GM19463 (cell line): ENCODE data around the gene CDC42BPB.

Source experiments
- ATAC-seq: cut with Tn5 transposase; IDR thresholded peaks from one replicate; pipeline ENCODE4 v1.9.1; 2021; ENCODE audit warnings: mild to moderate bottlenecking, moderate library complexity; ENCODE audit not compliant: unreplicated experiment

CDC42BPB gene

DNA sequence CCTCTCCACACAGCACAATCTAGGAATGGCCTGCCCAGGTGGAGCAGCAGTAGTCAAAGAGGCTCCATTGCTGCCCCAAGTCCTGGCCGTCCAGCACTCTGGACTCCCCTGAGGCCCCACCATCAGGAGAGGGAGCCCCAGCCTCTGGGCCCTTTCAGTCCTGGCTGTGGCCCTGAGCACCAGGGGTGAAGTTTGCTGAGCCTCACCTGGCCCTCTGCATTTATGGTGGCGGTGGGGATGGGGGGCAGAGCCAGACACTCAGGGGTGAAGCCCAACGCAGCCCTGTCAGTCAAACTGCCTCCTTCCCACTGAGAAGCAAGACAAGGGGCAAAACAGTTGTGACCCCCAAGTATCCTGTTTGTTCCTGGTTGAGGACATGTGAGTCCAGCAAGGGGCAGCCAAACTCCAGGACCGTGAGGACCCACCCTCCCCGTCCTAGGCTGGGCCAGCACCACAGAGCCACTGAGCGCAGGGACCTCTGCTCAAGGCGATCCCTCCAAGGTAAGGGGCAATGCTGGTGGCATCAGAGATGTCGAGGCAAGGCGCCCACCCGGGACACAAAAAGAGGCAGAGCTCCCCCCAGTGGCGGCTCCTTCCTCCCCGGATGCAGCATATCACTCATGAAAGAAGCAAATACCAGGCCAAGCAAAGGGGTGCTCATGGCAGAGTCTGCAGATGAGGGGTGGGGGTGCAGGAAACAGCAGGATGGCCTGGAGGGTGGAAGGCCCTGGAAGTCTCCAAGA, 139.7 kb downstream of the CDC42BPB start:
- no peak for ATAC-seq

DNA sequence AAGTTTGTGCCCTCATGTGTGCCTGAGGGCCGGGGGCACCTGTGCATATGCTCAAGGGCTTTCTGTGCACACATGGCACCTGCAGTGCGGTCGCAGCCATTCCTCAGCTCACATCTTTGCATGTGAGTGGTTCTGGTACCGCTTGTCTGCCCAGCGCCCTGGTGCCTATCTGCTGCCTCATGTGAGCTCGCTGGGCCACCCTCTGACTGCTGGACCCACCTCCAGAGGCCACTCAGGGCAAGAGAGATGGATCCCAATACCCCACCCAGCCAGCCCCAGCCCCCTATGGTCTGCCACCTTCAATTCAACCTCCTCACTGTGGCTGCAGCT, 140.3 kb downstream of the CDC42BPB start:
- no peak for ATAC-seq

DNA sequence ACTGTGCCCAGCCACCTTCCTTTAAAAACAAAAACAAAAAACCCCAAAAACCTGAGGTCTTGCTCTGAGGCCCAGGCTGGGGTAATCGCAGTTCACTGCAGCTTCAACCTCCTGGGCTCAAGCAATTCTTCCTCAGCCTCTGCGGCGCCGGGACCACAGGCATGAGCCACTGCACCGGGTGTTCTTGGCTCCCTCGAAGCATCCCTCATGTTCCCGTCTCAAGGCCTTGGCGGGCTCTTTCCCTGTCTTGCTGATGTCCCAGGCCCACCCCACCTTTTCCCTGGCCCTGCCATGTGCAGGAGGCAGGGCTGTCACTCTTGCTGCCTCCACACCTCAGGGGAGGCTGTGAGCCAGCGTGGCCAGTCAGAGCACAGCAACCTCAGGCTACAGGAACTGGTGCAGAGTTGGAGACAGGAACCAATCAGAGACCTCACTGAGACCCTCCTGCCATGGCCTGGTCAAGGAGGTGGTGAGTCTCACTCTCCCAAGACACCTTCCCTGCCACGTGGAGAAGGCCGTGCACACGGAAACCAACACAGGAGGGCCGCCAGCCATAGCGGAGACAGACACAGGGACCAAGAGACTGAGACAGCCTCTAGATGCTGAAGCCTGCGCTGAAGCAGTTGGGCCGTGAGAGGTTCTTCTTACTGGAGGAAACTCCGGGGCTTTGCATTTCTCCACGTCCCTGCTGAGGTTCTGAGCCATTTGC, 140.8 kb downstream of the CDC42BPB start:
- no peak for ATAC-seq

DNA sequence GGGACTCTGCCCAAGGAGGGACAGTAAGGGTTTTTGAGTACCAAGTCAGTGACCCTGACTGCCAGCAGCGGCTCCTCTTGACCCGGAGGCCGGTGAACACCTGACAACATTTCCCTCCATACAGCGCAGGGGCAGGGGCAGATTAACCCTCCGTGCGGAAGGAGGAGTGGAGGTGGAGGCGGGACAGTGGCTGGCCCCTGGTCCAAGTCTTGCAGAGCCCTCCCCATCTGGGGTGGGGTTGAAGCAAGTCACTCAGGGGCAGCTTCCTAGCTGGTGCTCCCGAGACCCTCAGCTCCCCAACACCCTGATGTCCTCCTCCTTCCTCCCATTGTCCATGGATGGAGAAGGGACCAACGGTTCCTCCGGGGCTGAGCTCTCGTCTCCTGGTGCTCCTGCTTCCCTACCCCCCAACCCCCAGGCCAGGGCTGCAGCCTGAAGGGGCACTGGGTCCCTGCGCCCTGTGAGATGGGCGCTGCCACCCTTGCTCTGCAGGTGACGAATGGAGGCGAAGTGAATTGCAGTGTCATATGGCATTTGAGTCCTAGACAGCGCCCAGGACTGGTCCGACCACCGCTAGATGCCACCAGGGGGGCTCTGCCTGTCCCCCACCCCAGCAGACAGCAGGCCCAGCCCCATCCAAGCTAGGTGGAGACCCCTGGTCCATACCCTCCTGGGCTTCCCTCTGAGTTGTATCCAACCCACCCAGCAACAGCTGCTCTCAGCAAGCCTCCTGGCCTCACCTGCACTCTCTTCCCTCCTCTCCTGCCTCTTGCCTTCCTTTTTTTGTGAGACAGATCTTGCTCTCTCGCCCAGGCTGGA, 141.8 kb downstream of the CDC42BPB start:
- no peak for ATAC-seq

DNA sequence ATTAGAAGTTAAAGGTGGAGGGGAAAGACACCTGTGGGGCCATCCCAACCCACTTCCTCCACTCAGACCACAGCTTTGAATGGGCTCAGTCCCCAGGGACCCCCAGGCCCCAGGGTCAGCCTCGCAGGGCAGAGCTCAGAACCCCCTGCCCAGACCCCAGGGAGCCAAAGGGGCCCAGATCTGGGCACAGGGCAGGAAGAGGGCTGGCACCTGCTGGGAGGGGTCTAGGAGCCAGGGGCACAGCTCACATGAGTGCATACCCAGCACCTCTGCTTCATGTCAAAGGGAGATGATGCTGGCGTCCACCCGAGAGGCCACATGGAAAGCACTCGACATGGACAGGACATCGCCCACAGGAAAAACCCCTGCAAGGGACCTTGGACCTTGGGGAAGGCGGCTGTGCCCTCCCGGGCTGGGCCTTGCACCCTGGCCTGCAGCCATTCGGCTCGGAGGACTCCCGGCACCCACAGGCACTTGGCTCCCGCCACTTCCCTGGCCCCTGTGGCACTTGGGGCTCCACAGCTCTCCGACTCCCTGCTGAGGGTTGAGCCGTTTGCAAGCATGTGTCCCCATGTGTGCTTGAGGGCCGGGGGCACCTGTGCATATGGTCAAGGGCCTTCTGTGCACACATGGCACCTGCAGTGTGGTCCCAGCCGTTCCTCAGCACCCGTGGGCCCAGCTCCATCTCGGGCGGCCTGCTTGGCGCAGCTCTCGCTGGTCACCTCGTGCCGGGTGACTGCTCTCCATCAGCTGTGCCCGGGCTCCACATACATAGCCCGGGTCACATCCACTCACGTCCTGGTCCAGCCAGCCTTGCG, 142.7 kb downstream of the CDC42BPB start:
- ATAC-seq: no peak

DNA sequence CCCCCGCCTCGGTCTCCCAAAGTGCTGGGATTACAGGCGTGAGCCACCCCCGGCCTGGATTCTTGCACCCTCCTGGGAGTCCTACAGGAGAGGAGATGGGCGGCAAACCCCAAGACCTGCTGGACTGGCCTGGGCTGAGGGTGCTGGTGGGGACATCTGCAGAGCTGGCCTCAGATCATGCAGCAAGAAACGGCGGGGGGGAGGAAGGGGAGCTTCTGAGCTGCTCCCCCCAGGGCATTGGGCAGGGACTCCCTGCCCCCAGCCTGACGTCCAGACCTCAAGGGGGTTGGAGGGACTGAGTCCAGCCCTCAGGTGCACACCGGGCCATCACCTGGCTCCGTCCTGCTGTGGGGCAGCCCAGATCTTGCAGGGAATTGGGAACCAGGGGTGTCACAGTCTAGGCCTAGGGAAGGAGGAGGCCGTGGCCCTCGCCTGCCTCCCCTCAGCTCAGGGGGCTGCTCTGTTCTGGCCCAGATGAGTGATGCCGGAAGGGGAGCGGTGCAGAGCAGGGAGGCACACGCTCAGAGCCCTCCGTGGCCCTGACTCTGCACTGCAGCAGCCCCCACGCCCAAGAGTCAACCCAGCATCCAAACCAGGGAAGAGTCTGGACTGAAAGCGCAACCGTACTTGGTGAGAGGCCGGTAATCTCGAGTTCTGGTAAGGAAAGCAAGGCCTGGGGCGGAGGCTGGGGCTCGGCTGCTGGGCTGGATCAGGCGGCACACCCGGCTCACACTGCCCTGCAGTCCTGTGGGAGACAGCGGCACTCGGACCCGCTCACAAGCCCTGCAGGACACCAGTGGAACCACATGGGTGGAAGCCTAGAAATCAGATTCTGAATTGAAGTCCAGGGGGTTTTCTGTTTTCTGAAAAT, 143.8 kb downstream of the CDC42BPB start:
- ATAC-seq: no peak

DNA sequence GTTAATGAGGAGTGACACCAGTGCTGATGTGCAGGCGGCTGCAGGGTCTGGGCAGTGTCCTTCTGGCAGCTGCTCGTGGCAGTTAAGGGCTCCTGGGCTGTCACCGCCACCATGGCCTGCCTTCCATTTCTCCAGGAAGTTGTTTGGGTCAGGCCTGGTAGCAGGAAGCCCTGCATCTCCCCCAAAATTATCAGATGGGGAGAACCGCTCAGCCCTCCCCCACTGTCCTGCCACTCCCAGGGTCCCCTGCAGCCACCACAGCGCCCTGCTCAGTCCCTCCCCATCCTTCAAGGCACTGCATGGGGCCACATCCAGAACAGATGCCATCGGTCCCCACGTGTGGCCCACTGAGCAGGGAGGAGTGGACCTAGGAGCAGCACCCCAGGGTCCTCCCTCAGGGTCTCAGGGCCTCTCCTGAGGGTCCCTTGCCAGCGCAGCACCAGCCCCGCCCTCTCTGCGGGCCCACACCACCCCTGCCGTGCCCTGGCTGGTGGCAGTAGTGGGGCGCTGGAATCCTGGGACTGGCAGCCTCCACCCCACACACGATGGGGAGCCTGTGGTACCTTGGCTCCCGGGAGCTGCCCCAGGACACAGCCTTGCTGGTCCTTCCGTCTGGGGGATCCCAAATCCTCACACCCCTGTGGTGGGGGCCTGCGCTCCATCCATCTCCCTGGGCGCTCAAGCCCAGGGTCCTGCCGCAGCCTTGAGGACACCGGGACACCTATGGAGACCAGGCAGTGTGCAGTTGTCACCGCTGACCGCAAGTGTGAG, 145.2 kb downstream of the CDC42BPB start:
- no peak for ATAC-seq

DNA sequence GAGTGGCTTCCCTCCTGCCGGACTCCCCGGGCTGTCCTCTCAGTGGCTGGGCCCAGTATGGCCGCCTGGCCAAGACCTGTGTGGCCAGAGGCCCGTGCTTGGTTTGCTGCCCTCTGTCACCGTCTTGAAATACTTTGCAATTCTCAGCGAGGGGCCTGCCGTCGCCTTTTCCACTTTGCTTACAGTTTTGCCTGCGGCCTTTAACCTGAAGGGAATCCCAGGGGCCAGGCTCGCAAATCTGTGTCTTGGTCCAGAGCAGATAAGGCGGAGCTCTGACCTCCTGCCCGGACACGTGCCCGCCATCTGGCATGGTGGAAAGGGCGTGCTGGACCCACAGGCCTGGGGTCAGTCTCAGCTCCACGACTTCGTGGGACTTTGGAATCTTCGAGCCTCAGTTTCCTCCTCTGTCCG, 145.8 kb downstream of the CDC42BPB start:
- no peak for ATAC-seq

DNA sequence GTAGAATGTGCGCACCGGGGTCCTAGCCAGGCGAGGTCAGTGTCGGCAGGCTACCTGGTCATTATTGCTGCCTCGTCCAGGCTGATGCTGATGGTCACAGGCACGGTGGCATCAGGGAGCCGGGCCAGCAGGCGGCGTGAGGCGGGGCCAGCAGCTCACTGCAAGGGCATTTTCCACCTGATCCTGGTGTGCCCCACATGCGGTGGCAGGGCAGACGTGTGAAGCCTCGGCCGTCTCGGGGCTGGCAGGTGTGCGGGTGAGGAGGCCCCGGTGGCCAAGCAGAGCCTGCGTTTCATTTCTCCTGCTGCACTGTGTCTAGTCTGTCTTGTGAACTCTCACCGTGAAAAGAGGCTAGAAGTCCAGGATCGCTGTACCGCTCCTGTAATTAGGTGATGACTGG, 146.9 kb downstream of the CDC42BPB start:
- no peak for ATAC-seq

DNA sequence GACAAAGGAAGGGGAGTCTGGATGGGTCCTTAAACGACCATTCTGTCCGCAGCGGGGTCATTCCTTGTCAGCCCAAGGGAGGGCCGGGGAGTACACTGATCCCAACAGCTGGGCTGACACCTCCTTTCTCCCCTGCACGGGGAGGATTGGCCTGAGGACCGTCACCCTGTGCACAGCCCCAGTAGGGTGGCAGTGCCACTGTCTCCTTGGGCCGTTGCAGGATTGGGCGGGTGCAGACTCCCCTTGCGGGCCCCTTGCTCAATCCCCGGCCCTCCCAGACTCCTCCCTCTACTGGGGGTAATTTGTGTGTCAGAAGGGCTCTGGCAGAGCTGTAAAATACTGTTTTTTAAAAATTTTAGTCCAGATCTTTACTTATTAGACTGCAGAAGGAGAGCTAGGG, 147.4 kb downstream of the CDC42BPB start:
- no peak for ATAC-seq

DNA sequence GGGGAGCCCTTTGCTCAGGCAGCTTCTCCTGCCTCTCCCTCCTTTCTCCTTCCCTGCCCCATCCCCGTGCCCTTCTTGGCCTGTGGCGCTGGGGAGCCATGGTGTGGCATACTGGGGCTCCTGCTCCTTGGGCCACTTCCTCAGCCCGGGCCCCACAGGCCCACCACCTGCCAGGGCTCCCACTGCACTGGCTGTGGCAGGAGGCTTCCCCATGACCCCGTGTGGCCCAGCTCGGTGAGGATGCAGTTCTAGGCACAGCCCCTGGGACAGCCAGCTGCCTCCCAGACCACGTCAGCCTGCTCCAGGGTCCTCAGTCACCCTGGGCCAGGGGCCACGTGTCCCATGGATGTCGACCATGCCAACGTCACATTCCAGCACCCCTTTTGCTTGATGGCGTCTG, 147.9 kb downstream of the CDC42BPB start:
- ATAC-seq: no peak

DNA sequence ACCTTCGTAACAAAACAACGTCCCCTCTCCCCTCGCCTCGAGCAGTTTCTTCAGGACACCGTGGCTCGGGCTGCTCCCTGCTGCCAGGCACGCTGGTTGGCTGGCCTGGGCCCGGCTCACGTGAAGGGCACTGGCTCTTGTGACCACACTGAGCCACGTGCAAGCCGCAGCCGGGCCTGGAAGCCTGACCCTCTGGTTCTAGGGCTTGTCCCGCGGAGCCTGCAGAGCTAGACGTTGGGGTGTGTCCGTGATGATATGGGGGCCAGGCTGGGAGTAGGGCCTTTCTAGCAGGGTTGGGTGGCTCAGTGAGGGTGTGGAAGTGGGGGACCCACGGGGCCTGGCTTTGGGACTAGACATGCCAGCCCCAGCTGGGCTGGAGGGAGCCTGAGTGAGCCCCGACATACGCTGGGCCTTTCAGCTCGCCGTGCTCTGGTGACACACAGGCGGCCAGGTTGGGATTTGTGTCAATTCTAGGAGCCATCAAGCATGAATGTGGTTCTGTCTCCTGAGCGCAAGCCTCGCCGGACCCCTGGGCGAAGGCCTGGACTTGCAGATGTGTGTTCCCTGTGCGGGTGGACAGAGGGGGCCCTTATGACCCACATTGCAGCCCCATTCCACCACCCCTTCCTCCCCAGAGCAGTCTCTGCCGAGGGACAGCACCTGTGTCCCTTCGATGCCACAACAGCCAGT, 148.4 kb downstream of the CDC42BPB start:
- ATAC-seq: no peak

DNA sequence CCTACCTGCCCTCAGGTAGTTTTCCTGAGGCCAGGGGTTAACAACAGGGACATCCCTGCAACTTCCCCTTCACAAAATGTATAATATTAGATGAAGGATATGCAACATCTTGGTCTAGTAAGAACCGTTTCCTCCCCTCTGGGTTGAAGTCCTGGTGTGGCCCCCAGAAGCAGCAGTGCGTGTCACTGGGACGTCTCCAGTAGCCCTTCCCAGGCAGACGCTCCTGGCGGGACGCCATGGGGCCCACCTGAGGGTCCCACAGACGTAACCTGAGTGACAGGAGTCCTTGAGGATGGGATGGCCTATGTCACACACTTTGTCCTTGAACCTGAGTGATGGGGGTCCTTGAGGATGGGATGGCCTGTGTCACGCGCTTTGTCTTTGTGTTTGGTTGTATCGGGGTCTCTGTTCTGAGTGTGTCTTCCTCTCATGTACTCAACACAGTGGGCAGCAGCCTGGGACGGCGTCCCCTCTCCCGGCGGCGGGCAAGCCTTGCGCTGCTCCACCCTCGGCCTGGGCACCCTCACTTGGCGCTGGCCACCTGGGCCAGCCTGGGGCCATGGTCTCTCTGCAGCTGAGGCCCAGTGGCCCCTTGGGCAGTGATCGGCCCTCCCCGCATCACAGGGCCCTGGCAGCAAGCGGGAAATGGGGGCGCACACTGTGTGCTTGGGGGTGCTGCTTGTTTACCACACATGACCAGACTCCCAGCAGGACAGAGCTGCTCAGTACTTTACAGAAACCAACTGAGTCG, 149.2 kb downstream of the CDC42BPB start:
- no peak for ATAC-seq

DNA sequence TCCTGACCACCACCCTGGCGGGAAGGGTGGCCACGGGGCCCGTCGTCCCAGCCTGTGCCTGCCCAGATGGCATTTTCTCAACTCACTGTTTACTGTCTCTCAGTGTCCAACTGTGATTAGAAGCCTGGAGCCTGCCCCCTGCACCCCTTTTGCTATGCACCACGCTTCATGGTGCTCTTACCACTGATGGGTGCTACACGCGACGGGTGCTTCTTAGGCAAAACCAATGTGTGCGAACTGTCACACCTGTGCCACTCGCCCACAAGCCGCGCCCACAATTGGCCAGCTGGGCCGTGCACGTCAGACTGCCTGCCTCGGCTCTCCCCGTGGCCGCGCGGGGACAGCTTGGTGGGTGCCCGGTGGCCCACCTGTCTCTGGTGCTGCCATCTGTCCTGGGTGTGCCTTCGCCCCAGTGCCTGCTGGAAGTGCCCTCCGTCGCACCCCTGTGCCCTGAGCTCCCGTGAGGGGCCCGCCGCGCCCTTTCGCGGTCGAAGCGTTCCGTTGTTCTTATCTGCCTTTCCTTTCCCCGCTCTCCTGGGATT, 150.0 kb downstream of the CDC42BPB start:
- no peak for ATAC-seq

DNA sequence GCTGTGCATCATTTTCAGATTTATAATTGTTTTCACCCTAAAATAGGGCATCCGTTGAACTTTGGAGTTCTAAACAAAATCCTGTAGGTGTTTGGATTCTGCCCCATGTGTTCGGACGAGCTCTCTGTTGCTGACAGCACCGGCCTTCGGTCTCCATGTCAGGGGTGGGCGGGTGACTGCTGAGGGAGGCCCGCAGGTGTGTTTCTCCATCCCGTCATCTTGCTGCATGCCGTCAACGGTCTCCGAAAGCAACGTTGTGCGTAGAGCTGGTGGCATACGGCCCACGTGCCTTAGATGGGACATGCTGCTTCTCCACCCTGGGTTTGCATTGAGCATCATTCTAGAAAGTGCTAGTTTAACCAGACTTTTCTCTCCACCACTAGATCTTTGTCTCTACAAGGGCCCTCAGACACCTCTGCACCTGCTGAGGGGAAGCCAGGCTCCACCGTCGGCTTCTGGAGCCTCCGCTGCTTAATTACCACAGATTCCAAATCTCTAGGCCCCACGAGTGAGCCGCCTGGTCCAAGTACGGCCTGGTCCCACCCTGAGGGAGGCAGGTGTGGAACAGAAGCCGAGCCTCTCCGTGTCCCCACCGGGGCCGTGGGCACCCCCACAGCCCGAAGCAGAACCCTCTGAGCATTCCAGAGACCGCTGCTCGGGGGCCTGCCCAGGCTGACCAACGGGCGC, 150.6 kb downstream of the CDC42BPB start:
- ATAC-seq: no peak

DNA sequence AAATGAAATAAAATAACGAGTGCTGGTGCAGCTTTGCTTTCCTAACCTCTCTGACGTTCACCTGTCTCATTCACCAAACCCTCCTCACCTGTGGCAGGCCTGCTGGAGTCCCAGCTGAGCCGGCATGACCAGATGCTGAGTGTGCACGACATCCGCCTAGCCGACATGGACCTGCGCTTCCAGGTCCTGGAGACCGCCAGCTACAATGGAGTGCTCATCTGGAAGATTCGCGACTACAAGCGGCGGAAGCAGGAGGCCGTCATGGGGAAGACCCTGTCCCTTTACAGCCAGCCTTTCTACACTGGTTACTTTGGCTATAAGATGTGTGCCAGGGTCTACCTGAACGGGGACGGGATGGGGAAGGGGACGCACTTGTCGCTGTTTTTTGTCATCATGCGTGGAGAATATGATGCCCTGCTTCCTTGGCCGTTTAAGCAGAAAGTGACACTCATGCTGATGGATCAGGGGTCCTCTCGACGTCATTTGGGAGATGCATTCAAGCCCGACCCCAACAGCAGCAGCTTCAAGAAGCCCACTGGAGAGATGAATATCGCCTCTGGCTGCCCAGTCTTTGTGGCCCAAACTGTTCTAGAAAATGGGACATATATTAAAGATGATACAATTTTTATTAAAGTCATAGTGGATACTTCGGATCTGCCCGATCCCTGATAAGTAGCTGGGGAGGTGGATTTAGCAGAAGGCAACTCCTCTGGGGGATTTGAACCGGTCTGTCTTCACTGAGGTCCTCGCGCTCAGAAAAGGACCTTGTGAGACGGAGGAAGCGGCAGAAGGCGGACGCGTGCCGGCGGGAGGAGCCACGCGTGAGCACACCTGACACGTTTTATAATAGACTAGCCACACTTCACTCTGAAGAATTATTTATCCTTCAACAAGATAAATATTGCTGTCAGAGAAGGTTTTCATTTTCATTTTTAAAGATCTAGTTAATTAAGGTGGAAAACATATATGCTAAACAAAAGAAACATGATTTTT, 151.9 kb downstream of the CDC42BPB start:
- no peak for ATAC-seq
